Fibroblast of skin of right quadriceps (primary cell): ENCODE results near the gene ATP6V0D1.

Experiments
- DNase-seq: peaks from one replicate; pipeline ENCODE4 v3.0.0-alpha.2; 2013

Gene ATP6V0D1

DNA sequence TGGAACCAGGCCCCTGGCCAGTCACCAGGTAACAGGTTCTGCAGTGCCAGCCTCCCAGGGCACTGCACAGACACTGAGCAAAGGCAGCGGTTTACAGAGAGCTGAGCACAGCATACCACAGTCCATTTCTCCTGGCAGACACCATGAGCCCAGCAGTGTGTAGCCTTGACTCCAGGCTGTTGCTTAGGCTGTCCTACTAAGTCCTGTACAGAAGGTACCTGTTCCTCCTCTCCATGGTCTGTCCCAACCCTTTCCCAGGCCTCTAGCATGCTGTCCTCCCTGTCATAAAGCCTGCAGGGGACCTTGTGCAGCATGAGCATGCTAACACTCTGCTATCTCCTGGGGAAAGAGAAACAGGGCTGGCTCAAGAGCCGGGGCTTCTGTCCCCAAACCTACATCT, 20.0 kb downstream of the ATP6V0D1 start:
- DNase-seq, result no peak

DNA sequence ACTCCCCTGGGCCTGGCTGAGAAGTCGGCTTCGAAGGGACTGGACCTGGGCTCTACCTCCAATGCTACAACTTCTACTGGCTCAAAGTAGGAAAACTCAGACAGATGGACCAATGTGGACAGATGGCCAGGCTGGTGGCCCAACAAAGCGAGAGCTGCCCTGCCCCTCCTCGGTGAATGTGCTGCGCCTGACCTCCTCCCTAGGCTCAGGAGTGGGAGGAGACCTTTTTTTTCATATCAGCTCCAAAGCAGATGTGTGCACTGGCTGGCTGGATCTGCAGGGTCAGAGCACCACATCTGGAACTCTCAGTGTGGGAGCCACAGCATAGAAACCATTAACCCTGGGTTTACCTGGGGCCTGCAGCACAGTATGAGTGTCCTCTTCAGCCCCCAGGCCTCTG, 20.8 kb downstream of the ATP6V0D1 start:
- DNase-seq, result no peak

DNA sequence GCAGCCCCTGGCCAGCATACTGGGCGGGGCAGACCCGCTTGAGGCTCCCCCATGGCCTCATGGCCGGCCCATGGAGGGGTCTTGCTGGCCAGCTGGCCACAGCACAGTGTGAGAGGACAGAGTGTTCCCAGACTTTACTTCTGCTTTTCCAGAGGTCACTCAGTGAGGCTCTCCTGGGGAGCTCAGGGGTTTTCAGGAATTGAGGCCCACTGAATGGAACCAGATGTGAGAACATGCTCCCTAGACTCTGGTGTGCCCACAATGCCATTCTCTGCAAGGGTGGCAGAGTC, 21.2 kb downstream of the ATP6V0D1 start:
- DNase-seq, result no peak

DNA sequence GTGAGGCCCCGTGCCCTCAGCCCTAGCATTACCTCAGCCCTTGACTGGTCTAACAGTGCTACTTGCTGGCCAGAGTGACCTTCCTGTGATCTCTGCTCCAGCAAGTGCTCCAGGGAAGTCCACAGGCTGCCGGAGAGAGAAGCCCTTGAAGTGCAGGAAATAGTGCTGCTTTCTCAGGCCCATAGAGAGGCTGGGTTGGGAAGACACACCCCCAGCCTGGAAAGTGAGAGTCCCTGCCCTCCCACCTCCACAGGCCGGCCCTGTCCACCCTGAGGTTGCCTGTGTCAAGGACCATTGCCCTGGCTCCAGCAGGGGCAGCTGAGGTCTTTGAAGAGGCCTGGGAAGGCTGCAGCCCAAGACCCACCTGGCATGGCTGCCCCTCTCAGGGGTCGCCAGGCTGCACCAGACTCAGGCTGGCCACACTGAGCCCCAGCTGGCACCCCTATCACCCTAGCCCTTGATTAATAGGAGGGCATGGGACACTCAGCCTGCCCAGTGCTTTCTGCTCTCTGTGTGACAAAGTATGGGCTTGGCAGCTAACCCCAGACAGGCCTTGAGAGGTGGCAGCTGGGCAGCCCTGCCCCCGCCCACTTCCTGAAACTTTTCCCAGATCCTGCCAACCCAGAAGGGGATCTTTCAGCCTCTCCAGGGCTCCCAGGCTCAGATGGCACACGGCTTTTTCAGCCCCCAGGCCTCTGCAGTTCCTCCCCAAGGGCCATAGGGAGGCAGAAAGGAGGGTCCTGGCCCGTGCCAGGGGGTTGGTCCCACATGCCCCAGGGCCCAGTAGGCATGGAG, 21.7 kb downstream of the ATP6V0D1 start:
- DNase-seq, result no peak

DNA sequence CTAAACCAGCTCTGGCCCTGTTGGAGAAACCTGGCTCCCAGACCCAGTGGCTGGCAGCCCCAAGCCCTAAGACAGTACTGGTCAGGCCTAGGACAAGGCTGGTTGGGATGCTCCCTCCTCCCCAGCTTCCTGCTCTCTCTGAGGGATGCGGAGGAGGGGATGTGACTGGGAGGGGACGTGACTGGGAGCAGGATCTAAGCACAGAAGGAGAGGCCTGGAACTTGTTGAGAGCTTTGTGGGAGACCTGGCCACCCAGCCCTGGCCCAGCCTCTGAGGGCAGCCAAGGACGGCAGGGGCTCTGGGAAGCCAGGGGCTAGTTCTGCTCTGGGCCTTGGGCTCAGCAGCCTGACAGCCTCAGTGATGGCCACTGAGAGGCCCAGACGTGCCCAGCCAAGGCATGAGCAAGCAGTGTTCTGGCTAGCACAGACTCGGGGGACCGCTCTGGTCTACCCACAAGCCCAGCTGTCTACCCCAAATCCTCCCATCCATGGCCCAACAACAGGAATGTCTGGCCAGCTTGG, 22.8 kb downstream of the ATP6V0D1 start:
- DNase-seq, result peak; percentile 41

DNA sequence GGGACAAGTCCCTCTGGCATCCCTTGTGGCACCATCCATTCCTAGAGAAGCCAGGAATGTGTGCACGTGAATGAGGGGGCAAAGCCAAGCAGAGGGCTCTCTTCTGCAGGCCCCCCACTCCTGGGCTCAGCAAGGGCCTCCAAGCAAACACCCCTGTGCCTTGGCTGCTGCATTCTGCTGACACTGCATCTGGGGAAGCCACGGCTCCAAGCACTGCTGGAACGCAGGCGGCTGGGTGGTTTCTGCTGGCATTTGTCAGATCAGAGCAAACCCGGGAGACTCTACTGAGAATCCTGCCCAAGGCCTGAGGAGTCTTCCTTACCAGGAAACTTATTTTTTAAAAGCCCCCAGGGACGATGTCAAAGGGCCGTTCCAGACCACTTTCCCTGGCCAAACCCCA, 23.3 kb downstream of the ATP6V0D1 start:
- DNase-seq, result no peak

DNA sequence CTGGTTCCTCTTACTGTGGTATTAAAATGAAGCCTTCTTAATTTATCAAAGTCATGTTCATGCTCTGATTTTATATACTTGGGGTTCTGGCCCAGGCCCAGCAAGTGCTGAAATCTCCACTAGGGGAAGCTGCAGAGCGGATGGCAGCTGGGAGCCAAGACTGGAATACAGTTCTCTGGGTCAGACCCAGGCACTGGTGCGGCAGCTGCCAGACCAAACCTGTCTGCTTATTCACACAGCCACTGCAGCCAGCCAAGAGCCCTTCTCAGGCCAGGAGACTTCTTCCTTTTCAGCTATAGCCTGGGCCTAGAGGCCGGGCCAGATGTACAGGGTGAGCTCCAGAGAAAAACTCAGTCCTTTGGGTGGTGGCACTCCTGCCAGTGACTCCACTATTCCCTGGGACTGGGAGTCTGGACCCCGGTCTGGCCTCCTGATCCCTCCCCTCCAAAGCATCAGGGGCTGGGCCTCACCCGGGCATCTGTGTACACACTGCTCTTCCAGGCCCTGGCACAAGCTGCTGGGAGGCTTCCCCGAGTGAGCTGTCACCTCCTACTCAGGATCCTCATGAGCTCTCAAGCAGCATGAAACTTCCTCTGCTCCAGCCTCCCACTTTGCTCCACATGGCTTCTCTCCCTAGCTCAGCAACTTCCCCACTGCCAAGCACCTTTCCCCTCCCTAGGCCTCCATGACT, 24.4 kb downstream of the ATP6V0D1 start:
- DNase-seq, result peak; percentile 14

DNA sequence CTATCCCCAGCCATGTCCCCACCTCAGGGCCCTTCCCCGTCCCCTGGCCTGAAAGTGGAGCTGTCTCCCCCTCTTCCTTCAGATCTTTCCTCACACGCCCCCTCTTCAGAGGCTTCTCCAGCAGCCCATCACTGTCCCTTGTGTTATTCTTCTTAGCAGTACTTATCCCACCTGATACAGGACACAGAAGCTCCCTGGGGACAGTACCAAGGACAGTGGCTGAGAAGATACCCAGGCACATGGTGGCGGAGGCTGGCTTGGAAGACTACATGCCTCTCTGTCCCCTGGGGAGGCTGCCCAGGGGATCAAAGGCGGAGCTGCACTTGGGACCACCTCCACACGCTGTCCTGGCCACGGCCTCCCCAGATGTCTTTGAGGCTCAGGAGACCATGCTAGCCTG, 26.1 kb downstream of the ATP6V0D1 start:
- DNase-seq, result no peak

DNA sequence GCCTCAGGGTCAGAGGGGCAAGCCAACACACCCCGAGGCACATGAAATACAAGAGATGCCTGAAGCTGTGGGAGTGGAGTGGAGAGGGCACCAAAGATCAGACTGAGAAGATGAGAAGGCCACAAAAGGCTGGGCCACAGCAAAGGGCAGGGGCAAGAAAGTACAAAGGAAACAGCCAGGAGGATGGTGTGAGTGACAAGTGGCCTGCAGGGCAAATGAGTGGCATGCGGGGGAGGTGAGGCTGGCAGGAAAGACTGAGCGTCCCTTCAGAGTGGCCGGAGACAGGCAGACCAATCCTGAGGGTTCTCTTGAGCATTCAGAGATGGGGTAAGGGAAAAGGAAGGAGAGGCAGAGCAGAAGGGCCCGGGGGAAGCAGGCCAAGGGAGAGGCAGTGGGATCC, 26.9 kb downstream of the ATP6V0D1 start:
- no peak for DNase-seq

DNA sequence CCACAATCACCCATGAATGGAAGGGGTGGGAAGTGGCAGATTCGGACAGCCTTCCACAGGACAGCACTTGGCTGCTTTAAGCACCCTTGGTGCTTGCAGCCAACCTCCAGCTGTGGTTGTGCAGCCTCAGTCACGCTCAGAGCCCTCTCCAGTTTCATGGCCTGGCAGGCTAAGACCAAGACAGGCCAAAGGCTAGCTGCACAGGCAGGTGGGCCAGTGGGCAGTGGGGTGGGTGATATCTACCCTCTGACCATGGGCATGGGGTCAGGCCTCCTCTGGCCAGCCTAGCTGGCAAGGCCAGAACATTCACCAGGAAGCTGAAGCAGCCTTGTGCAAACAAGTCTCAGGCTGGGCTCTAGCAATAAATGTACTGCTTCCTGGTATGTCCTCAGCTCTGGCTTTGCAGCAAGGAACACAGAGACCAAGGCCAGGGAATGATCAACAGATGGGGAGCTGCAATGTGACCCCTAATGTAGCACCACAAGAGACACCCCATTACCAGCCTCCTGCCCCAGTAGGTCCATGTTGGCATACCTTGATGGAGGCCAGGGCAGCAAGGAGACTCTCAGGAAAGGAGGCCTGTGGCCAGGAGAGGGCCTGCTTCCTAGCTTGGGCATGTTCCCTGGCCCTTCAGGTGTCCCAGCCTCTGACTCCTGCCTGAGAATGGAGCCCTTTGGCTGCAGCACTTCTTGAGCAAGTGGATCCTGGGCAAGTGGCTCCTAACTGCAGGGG, 29.1 kb downstream of the ATP6V0D1 start:
- no peak for DNase-seq

DNA sequence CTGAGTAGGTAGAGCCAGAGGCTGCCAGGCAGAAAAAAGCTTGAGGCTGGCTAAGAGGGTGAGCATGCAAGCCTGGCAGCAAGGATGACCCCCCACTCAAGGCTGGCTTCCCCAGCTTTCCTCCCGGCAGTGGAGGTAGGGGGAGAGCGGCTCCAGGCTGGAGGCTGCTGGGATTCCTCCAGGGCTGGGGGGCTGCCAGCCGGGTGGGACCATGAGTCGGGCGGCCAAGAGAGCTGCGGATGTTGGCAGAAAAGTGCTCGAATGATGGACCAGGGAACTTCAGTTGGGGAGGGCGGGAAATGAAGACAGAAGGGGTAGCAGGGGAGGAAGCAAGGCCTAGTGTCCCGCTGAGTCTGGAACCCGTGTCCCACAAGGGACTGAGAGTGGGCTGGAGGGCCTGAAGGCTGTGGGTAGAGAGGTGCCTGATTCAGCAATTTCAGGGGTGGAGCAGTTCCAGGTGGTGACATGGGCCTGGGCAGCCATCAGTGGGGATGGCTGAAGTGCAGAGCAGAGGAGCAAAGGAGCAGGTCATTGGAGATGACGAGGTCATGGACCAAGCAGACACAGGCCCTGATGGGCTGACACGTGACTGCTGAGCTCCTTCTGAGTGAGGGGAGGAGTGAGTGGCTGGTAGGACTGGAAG, 29.8 kb downstream of the ATP6V0D1 start:
- DNase-seq, result no peak

DNA sequence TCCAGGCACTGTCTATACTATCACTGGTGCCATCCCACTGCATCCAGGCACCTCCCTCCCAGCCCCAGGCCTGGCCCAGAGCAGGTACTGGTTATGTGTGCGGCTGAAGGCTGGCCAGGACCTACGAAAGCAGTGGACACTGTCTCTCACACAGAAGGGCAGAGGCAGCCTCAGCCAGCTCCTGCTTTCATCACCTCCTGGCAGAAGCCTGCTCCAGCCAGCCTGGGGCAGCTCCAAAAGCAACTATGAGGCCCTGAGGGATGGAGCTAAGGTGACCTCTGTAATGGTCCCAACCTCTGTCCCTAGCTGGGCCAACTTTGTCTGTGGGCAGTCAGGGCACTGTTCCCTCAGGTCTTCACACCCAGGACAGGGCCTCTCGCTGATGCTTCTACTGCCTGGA, 31.2 kb downstream of the ATP6V0D1 start:
- DNase-seq, result no peak

DNA sequence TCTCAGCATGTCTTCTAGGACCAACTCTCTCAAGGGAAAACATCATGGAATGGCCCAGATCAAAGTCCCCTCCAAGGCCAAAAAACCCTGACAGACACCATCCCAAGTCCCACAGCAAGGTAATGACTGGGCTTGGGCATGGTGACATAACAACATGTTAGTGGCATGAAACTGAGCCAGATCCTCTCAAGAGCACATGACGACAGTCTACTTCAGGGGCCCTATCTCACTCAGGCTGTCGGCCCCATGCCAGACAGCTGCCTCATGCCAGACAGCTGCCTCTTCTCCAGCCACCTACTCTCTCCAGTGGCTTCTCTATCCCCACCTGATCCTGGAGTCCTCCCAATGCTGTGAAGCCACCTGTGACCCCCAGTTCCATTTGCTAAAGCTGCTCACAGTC, 31.6 kb downstream of the ATP6V0D1 start:
- no peak for DNase-seq

DNA sequence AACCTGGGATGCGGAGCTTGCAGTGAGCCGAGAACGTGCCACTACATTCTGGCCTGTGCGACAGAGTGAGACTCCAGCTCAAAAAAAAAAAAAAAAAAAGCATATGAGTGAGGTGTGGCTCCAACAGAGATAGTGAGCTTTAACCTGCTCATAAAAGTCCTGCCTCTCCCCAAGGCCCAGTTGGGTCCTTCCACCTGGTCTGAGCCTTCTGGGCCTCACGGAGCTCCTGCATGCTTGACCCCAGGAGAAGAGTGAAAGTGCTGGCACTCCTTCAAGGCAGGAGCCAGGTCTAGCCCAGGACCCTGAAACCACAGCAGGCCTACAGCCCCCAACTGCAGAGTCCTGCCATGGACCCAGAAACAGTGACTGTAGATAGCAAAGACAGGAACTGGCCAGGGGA, 32.4 kb downstream of the ATP6V0D1 start:
- DNase-seq, result no peak

DNA sequence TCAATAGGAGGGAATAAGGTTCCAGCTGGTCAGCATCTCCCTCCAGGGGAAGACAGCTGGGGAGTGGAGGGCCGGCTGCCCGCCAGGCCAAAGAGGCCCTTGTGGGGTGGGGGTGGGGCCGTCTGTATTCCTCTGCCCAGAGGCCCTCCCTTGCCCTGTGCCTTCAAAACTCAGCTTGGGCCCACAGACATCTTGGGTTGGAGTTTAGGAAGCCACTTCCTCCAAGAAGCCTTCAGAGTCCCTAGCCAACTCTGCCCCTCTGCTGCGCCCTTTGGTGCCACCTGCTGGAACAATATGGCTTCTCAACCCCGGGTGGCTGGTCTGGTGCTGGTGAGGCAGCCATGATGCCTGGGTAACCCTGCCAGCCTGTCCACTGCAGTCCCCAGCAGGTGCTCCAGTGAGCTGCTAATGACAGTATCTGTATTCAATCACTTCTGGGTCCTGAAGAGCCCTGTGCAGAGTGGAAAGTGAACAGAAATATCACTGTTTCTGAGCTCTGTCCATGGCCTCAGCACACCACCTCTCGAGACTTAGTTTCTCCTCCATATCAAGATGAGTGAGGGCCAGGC, 33.4 kb downstream of the ATP6V0D1 start:
- peak; percentile 24 for DNase-seq

DNA sequence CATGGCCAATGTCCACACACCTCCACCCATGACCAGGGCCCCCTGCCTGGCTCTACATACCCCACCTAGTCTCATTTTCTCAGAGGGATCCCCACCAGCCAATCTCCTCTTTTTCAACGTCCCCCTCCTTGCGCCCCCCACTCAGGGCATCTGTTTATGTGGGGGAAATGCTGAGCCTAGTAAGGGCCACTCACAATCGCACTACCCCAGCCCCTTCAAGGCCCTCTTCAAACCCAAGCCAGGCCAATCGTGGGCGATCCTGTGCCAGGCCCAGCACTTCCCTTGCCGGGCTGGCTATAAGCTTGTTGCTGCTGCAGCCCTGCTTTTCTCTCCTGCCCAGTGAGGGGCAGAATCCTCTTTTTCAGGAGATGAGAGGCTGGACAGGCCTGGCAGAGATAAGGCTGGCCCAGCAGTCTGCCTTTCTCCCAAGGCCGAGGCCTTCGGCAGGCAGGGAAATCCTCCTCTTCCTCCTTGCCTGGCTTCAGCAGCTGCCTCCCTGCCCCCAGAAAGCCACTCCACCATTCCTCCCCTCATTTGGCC, 33.9 kb downstream of the ATP6V0D1 start:
- no peak for DNase-seq

DNA sequence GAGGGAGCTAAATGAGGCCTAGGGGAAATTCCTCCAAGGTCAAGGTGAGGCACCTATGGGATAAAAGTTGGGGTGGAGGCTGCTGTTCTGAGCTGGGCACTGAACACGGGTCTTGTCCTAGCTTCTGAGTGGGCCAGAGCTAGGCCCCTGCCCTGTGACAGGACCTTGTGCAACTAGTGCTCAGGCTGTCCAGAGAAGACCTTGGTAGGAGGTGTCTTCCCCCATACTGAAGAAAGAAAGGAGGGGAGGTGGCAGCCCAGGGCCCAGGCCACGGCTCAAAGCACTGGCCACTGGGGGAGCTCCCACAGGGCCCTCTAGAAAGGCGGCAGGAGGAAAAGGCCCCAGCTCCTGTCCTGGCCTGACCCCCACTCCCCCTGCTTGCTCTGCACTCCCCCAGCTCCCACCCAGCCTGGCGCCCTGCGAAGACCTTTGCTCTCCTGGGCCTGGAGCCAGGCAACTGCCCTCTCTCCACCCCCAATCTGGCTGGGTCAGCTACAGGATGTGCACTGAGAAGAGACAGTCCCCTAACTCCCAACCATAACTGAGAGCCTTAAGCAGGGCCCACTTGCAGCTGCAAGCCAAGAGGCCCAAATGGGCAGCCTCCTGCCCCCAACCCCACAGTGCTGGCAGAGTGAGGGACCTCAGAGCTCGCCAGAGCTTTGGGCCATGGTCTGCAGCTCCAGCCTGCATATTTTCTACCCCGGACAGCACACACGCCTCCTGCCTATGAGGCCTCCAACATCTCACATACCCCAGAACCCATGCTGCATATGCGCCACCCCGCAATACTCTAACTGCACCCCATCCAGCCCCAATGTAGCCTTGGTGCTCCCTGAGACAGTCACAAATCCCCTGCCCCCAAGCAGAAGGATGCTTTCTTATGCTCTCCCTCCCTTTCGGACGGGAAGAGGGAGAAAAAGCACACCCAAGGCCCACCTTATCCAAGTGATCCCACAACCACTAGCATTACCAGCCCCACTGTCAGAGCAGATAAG, 34.7 kb downstream of the ATP6V0D1 start:
- no peak for DNase-seq

DNA sequence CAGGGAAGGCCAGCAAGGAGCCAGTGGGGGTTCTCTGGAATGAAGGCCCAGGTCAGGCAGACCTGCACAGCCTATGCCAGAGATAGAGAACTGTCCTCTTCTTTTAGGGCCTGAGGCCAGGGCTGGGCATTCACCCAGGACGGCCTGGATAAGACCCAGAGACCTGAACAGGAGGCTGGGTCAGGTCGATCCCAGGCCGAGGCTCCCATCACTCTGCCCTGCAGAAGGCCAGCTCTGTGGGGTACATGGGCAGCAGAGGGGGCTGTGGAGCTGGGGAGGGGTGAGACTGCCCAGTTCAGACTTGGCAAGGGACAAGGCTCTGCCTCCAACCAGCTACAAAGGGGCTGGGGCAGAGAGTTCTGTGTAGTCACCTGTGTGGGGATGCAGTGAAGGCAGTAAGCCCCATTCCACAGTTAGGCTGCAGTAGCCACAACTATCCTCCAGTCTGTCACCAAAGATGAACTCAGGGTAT, 35.5 kb downstream of the ATP6V0D1 start:
- no peak for DNase-seq

DNA sequence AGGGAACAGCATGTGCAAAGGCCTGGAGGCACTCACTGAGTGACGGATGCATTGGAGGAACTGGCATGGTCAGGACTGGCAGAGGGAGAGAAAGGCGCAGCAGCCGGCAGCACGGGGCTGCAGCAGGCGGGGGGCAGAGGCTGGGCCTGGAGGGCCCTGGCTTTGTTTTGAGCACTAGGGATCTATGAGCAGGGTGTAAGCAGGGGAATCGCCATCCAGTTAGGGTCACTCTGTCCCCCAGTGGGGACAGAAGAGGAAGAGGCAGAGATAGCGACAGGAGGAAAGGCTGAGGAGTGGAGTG, 35.9 kb downstream of the ATP6V0D1 start:
- DNase-seq, result no peak

DNA sequence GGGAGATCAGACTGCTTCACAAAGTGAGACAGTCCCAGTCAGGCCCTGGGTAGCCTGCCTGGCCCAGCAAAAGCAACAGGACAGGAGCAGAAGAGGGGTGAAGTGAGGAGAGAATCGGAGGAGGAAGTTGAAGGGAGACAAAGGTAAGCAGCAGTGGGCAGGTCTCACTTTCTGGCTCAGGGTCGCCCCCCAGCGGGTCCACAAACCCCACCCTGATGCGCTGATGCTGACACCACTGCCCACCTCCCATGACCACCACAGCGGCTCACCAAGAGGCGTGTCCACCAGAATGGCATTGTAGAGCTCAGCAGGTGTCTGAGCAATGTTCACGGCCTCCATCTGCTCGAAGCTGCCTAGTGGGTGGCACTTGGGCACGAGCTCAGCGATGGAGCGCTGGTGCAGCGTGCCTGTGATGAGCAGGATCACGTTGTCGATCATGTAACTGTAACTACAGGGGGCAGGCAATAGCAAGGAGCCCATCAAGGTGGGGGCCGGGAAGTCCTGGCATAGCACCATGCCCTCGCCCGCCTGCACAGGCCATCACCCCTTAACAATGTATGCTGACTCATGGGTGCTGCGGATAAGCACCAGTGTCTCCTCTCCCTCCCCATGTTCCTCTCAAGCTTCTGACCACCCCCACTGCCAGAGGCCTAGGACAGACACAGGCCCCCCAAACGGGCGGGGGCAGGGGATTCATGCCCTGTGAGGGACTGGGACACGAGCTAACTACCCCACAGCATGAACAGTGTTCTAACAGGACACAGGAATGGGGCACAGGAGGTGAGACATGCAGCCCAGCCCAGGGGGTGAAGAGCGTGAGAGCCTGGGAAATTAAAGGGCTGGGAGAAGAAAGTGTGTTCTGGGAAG, 36.5 kb downstream of the ATP6V0D1 start:
- no peak for DNase-seq

DNA sequence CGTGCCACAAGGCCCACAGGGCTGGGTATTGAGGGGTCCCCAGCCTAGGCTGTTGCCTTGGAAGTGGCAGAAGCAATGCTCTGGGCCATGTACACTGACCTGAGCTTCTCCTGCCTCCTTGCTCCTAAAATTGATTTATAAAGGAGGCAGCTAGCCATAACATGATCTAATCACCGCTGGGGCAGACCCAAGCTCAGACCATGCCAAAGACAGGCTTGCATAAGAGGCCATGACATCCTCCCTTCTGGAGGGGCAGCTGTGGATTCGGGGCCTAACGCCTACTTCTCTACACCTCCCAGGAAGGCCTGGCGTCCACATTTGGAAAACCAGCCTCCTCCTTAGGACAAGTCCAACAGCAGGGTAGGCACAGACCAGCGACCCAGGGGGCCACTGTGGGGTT, 37.7 kb downstream of the ATP6V0D1 start:
- DNase-seq, result no peak
